ENCODE data around the gene ANKRD13B. TPM values are rescaled to one million over a fixed set of nuclear protein-coding genes. Genes with fewer than 3 reads are reported as not detected.
A peak's percentile ranks its signal among the peaks of the same experiment; 100 is the strongest.

Gene ANKRD13B
- total and polyA plus RNA-seq, 2 of the 13 experiments (the other 11 are each of a cell fraction or from before 2014, with no cell fraction given), result 1.7 to 1.8 TPM

GRCh38 chr17:29591737-29592608 is 959 bp upstream of the ANKRD13B start (continued):
- TF ChIP-seq LBX2 (CRISPR knock-in tag; IDR thresholded peaks at IDR 0.05; ENCODE audit: borderline replicate concordance) (no peak), ZNF839 (CRISPR knock-in tag; IDR thresholded peaks at IDR 0.05; ENCODE audit: borderline replicate concordance) (no peak), ZNF770 (CRISPR knock-in tag; IDR thresholded peaks at IDR 0.05) (peak; percentile 20; the same call in 1 of the 2 replicates), TIGD3 (CRISPR knock-in tag; IDR thresholded peaks at IDR 0.05; ENCODE audit: borderline replicate concordance) (no peak), TCF12 (IDR thresholded peaks at IDR 0.05) (no peak), TCF12 (CRISPR knock-in tag; IDR thresholded peaks at IDR 0.05) (0 out of 2 replicates have a peak, but pooled peaks have one; percentile 4), ZNF777 (CRISPR knock-in tag; IDR thresholded peaks at IDR 0.05) (0 out of 2 replicates have a peak, but pooled peaks have one; percentile 46), ARID4A (CRISPR knock-in tag; IDR thresholded peaks at IDR 0.05; ENCODE audit: borderline replicate concordance) (peak; percentile 45; the same call in 1 of the 2 replicates), RAD21 (CRISPR knock-in tag; IDR thresholded peaks at IDR 0.05) (peak; percentile 97), ZFP82 (CRISPR knock-in tag; IDR thresholded peaks at IDR 0.05; ENCODE audit: borderline replicate concordance) (no peak), ZNF616 (CRISPR knock-in tag; IDR thresholded peaks at IDR 0.05; ENCODE audit: low read depth) (no peak), SKIL (CRISPR knock-in tag; IDR thresholded peaks at IDR 0.05; ENCODE audit: borderline replicate concordance) (0 out of 2 replicates have a peak, but pooled peaks have one; percentile 21), ZSCAN20 (CRISPR knock-in tag; IDR thresholded peaks at IDR 0.05; ENCODE audit: borderline replicate concordance) (0 out of 2 replicates have a peak, but pooled peaks have one; percentile 43), ZBTB7A (CRISPR knock-in tag; IDR thresholded peaks at IDR 0.05) (peak; percentile 77; the same call in 1 of the 2 replicates), ZNF350 (CRISPR knock-in tag; IDR thresholded peaks at IDR 0.05; ENCODE audit: borderline replicate concordance, low read depth) (peak; percentile 72), SPEN (CRISPR knock-in tag; IDR thresholded peaks at IDR 0.05; ENCODE audit: low read depth) (peak; percentile 57), ZNF33B (CRISPR knock-in tag; IDR thresholded peaks at IDR 0.05) (no peak)

Data from HepG2 (cell line).